HCEC 1CT (cell line): ENCODE measurements around the gene SCAP.
"Not testable (repeated sequence)": the region's sequence is repeated elsewhere in the genome, so short reads cannot be mapped to it uniquely, and the experiment has no call there.

Source experiments
- DNase-seq: peaks from one replicate; pipeline ENCODE4 v3.0.0-alpha.2; 2017

SCAP gene

DNA sequence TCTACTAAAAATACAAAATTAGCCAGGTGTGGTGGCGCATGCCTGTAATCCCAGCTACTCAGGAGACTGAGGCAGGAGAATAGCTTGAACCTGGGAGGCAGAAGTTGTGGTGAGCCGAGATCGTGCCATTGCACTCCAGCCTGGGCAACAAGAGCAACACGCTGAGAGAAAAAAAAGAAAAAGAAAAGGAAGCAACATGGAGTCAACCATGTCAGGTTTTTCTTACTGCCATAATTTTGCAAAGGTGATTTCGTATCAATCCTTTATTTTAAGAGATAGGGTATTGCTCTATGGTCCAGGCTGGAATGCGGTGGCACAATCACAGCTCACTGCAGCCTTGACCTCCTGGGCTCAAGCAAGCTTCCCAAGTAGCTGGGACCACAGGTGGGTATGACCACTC is 4.5 kb upstream of the SCAP start:
- DNase-seq: not testable (repeated sequence)

GRCh38 chr3:47479826-47480160 is 4.1 kb upstream of the SCAP start:
- no peak for DNase-seq

- no peak for DNase-seq
These were observed 2.3 kb upstream of the SCAP start for GRCh38 chr3:47478022-47478421.

- DNase-seq: no peak
These were observed 981 bp upstream of the SCAP start for GRCh38 chr3:47476644-47477199.

DNA sequence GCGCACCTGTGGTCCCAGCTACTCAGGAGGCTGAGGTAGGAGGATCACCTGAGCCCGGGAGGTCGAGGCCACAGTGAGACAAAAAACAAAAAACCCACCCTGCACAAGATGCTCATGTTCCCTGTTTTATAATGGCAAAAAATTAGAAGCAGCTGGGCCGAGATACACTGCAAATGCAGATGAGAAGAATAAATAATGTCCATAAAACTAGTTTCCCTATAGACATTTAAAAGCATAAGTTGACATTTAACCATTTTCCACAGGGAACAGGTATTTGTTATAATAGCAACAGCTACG is 537 bp upstream of the SCAP start:
- no peak for DNase-seq

DNA sequence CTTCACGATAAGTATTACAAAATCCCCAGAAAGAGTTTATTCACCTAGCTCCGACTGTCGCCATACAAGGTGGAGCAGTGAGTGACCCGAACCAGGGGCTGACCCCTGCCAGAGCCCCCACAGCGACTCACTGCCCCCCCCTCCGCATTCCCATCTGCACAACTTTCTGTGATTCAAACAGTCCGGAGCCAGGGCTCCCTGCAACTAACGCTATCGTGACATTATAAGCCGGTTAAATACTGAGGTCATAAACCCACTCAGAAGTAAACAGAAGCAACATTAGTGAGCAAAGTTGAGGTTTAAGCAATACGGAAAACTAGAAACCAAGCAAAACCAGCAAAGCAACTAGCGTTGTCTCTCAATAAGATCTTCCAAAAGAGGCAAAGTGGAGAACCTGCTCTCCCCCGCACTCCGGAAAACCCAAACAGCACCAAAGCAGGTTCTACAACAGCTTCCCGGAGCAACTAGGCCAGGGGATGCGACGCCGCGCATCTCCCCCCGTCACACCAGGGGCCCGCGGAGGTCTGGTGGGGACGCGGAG is 642 bp downstream of the SCAP start:
- DNase-seq: peak; percentile 36

DNA sequence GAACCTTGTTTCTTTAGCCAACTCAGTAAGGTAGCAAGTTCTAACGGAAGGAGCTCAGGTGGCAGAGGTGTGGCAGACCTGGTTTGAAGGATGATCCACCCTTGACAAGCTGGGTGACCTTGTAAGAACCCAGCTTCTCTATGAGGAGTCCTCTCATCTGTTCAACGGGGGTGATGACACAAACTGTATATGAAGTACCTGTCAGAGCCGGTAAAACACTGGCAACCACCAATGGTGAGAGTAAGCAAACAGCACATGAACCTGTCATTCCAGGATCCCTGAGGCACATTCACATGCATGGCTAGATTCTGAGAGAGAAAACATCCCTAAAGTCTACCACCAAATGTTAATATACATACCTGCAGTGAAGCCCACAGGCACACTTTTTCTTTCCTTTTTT is 2.4 kb downstream of the SCAP start:
- no peak for DNase-seq

GRCh38 chr3:47469616-47470015 is 6.1 kb downstream of the SCAP start:
- no peak for DNase-seq

DNA sequence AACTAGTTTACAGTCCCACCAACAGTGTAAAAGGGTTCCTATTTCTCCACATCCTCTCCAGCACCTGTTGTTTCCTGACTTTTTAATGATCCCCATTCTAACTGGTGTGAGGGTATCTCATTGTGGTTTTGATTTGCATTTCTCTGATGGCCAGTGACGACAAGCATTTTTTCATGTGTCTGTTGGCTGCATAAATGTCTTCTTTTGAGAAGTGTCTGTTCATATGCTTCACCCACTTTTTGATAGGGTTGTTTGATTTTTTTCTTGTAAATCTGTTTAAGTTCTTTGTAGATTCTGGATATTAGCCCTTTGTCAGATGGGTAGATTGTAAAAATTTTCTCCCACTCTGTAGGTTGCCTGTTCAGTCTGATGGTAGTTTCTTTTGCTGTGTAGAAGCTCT is 7.4 kb downstream of the SCAP start:
- DNase-seq: not testable (repeated sequence)

DNA sequence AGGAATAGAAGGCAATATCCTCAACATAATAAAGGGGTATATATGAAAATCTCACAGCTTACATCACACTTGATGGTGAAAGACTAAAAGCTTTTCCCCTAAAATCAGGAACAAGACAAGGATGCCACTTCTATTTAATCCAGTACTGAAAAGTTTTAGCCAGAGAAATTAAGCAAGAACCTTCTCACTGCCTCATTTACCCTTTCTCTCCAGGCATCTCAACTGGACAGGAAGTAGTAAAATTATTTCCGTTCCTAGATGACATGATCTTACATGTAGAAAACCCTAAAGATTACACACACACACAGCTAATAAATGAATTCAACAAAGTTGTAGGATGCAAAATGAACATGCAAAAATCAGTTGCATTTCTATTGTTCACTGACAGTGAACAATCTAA is 11.2 kb downstream of the SCAP start:
- no peak for DNase-seq

- DNase-seq: not testable (repeated sequence)
These were observed 16.1 kb downstream of the SCAP start for GRCh38 chr3:47459534-47460085.

- no peak for DNase-seq
These were observed 18.8 kb downstream of the SCAP start for GRCh38 chr3:47456984-47457383.

GRCh38 chr3:47455806-47456452 is 19.8 kb downstream of the SCAP start:
- DNase-seq: peak; percentile 59

- DNase-seq: no peak
These were observed 23.1 kb downstream of the SCAP start for GRCh38 chr3:47452453-47453215.

- DNase-seq: no peak
These were observed 31.6 kb downstream of the SCAP start for GRCh38 chr3:47444103-47444502.

DNA sequence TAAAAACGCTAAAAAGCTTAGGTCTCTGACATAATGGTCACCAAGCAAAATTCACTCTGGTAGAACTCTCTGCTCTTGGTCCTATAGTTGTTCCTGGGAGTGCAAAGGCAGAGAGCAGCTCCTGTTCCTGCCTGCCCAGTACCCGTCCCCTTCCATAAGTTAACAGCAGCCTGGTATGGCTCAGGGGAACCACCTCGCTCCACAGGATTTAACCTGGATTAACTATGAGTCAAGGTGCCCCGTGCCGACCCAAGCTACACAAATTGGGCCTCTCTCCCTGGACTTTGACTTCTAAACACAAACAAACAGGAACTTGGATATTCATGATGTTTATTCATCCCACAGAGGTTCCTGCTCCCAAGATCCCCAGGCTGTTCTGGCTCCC is 32.1 kb downstream of the SCAP start:
- DNase-seq: peak; percentile 59

DNA sequence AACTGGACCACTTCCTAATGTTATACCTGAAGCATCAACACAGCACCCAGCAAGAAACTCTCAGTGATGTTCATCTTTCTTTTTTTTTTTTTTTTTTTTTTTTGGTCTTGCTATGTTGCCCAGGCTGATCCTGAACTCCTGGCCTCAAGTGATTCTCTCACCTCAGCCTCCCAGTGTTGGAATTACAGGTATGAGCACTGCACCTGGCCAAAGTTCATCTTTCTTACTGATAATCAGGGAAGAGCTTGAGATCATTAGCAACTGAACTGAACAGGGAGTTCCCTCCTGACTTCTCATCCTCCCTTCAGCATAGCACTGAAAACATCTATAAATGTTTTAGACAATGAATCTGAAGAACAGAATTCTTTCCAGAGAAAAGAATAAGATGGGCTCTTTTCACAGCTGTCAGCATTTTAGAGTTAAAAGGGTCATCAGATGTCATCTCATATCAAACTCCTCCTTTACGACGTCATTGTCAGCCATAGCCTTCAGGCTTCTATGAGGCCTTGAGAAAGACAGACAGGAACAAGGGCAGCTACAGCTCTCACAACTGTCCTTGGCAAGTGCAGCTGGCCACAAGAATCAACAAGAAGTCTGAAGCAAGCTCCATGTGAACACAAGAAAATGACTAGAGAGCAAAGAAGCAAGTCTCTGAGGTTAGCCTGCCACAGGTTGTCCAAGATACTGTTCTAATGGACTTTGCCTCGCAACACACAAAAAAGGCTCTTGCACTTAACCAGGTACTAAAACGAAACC is 33.8 kb downstream of the SCAP start:
- no peak for DNase-seq

GRCh38 chr3:47440131-47440530 is 35.6 kb downstream of the SCAP start:
- DNase-seq: peak; percentile 30

DNA sequence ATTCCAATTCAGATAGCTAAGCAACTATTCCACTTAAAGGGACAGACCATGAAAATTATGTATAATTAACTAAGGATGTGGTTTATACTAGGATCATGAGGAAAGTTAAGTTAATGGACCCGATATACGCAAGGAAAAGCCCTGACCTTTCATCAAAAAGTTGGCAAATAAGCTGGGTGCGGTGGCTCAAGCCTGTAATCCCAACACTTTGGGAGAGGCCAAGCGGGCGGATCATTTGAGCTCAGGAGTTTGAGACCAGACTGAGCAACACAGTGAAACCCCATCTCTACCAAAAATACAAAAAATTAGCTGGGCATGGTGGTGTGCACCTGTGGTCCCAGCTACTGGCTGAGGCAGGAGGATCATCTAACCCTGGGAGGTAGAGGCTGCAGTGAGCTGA is 39.6 kb downstream of the SCAP start:
- no peak for DNase-seq

GRCh38 chr3:47434849-47435248 is 40.9 kb downstream of the SCAP start:
- no peak for DNase-seq

DNA sequence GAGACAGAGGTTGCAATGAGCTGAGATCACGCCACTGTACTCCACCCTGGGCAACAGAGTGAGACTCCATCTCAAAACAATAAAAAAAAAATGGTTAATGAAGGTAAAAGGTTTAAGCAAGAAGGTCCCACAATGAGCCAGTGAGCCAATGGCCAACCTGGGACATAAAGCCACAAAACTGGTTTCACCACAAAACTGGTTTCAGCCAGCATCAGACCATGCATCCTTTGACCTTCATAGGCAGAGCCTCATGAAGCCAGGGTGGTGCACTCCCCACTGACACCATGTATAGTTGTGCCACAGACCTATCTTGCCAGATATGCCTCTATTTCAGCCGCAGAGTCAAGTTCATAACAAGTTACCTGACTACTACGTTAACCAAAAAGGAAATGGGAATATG is 41.9 kb downstream of the SCAP start:
- no peak for DNase-seq

GRCh38 chr3:47432673-47433072 is 43.1 kb downstream of the SCAP start:
- no peak for DNase-seq

GRCh38 chr3:47431225-47431624 is 44.5 kb downstream of the SCAP start:
- no peak for DNase-seq
